Thoracic aorta (tissue), 2 donors: ENCODE data around the gene KRT78. TPM values are rescaled to one million over a fixed set of nuclear protein-coding genes. Genes with fewer than 3 reads are reported as not detected.

Experiments used
- ATAC-seq: fragments of 150-250 bp; one replicate; pipeline ENCODE4 v1.8.0; 2017; ENCODE audit warnings: low read depth; ENCODE audit not compliant: insufficient number of reproducible peaks, low FRiP score
- DNase-seq: peaks from one replicate; pipeline ENCODE4 v3.0.0-alpha.2; 2020; ENCODE audit warnings: low spot score
- H3K27ac ChIP-seq, 2 donors: fragments of 200-600 bp; sonication (generic); 1 replicate in 1 of 2; 2 replicates in 1 of 2; pipeline ENCODE4 v1.5.1; 2016; ENCODE audit warnings: mild to moderate bottlenecking in 2 of 2, moderate library complexity in 2 of 2
- H3K27me3 ChIP-seq: fragments of 200-600 bp; sonication (generic); replicated peaks from 2 replicates; pipeline ENCODE4 v1.6.0; 2016; ENCODE audit warnings: mild to moderate bottlenecking; ENCODE audit not compliant: insufficient read depth
- H3K36me3 ChIP-seq: fragments of 200-600 bp; sonication (generic); one replicate; pipeline ENCODE4 v1.5.1; 2016
- H3K4me1 ChIP-seq, 2 donors: fragments of 200-600 bp; sonication (generic); 1 replicate in 1 of 2; 2 replicates in 1 of 2; pipeline versions ENCODE4 v1.5.1 to v1.6.0; 2016; ENCODE audit warnings: low read depth in 2 of 2, mild to moderate bottlenecking in 1 of 2; ENCODE audit not compliant: control insufficient read depth in 1 of 2
- H3K4me3 ChIP-seq: fragments of 200-600 bp; sonication (generic); 2 replicates; pipeline ENCODE4 v1.5.1; 2016; ENCODE audit warnings: mild to moderate bottlenecking
- H3K9me3 ChIP-seq: fragments of 200-600 bp; sonication (generic); 2 replicates; pipeline ENCODE4 v1.5.1; 2016
- CTCF ChIP-seq: fragments of 200-600 bp; sonication (generic); IDR thresholded peaks from one replicate; pipeline ENCODE4 v1.5.1; 2019; ENCODE audit warnings: antibody characterized with exemption
- total RNA-seq, 2 donors: library from RNA; depleted of rRNA; stranded (reverse); fragments of >200 nt; gene quantifications; one replicate each; pipeline versions ENCODE4 v1.1.0 to v1.2.3, GENCODE V29; 2016

Gene KRT78
- total RNA-seq, 2 donors from 2014 or later = not detected

GRCh38 chr12:52833922-52834726, 14.7 kb downstream of the KRT78 start, which contains the start of gene KRT79:
TSS of gene KRT79 (minus strand) at chr12:52834311. CDS start at chr12:52834260, 51 bp downstream.
- ATAC-seq (no peak), DNase-seq (no peak)
- H3K27me3 ChIP-seq = no peaks in the 10 kb centered on the region
- no peak for TF ChIP-seq CTCF
- no peak within 1 kb of the TSS for H3K27ac ChIP-seq
- H3K4me3 ChIP-seq = no peak within 1 kb of the TSS
- no peaks in the 10 kb centered on the region for H3K4me1 ChIP-seq
- no peaks in the 10 kb centered on the region for H3K9me3 ChIP-seq
- H3K36me3 ChIP-seq = no peaks in the 10 kb centered on the region

DNA sequence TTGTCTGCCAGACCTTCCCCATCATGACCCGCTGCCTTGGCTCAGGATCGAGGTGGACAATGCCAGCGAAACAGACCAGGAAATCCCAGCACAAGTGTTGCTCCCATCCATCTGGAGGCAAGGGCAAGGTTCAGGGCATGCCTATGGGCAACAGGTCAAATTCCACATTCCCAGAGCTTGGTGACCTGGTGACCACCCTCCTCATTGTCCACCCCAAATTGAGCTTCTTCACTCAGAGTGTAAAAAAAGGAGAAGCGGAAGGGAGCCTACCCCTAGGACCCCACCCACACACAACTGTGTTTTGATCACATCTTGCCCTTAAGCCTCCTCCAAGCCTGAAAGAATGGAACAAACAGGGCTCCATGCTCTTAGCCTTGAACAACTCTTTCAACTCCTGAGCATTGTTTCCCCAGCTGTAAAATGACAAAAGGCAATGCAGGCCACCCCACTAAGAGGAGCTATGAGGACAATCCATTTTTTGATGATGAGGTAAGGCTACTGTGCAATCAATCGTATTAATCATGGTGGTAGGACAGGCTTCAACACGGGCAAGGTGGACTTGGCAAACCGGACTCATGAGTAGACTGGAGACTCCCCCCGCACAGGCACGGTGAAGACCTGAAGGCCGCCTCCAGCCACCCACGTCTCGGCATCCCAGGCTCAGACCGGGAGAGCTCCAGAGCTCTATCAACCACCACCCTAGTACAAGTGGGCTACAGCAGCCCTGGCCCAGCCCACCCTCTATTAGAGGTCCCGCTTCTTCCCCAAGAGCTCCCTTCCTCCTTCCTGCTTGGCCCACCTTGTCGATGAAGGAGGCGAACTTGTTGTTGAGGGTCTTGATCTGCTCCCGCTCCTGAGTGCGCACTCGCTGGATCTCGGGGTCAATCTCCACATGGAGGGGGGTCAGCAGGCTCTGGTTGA, 15.5 kb downstream of the KRT78 start:
- Histone ChIP-seq H3K27me3 (no peaks in the 10 kb centered on the region), H3K4me3 (no peak overlapping the region), H3K27ac (no peak overlapping the region), H3K36me3 (no peaks in the 10 kb centered on the region), H3K4me1 (no peaks in the 10 kb centered on the region), H3K9me3 (no peaks in the 10 kb centered on the region)
- ATAC-seq (no peak), DNase-seq (no peak)
- no peak for TF ChIP-seq CTCF

DNA sequence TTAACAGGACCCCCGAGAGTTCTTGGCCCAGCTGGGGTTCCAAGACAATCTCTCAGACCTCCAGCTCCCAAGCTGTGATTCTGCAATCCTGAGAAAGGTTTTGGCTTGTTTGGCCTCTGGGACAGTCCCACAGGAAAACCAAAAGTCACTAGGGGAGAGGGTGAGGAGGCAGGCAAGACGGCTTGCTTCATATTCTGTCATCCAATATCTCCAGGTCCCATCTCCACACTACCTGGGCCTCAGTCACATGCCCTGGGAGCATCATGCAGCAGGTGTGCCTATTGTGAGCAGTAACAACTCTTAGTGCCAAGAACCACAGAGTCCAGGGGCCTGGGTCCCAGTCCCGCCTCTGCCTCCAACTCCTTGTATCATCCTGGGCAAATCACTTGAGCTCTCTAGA, 16.3 kb downstream of the KRT78 start:
- no peaks in the 10 kb centered on the region for H3K27me3 ChIP-seq

DNA sequence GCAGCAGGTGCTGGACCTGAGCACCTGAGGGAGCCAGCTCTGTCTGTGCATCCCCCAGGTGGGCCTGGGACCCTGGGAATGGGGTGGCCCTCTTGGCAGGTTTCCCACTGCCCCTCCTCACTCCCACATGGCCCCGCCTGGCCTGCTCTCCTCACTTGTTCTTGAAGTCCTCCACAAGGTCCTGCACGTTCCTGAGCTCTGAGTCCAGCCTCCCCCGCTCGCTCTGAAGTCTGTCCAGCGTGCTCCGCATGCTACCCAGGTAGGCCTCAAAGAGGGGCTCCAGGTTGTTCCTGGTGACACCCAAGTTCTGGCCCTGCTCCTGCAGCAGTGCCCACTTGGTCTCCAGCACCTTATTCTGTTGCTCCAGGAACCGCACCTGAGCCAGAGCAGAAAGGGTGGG, 17.5 kb downstream of the KRT78 start:
- Histone ChIP-seq H3K9me3 (no peaks in the 10 kb centered on the region), H3K27ac (no peak overlapping the region), H3K27me3 (no peaks in the 10 kb centered on the region), H3K4me1 (no peaks in the 10 kb centered on the region), H3K4me3 (no peak overlapping the region), H3K36me3 (no peaks in the 10 kb centered on the region)
- no peak for TF ChIP-seq CTCF
- no peak for DNase-seq
- no peak for ATAC-seq

More for the DNA sequence above, 16.3 kb downstream of the KRT78 start:
- Histone ChIP-seq H3K4me1 (no peaks in the 10 kb centered on the region), H3K27ac (no peak overlapping the region), H3K4me3 (no peak overlapping the region), H3K9me3 (no peaks in the 10 kb centered on the region), H3K36me3 (no peaks in the 10 kb centered on the region)
- TF ChIP-seq CTCF = no peak
- DNase-seq (no peak), ATAC-seq (no peak)
